GM13976 (cell line): ENCODE results near the gene YBX2.

Experiments
- DNase-seq: peaks from one replicate; pipeline ENCODE4 v3.0.0; 2012; ENCODE audit warnings: low spot score
- CTCF ChIP-seq: IDR thresholded peaks from 2 replicates; pipeline ENCODE4 v1.5.1; 2012; ENCODE audit warnings: borderline replicate concordance, mild to moderate bottlenecking; ENCODE audit not compliant: insufficient read depth; ENCODE audit errors: extremely low read depth, missing control alignments, control extremely low read depth
- in situ Hi-C: fragments of 300-500 bp; cut with MboI; formaldehyde crosslinking; loops from one replicate; pipeline ENCODE4 v1.12.0; 2022; ENCODE audit warnings: low sequenced_read_pairs, mixed read lengths, inconsistent platforms; ENCODE audit not compliant: unreplicated experiment

Gene YBX2

GRCh38 chr17:7243453-7243729 is 51.0 kb downstream of the YBX2 start:
- TF ChIP-seq CTCF, result no peak
- in situ Hi-C loops, result no loop called here
- no peak for DNase-seq

- in situ Hi-C loops, result no loop called here
- peak; percentile 13 for TF ChIP-seq CTCF
- DNase-seq, result peak; percentile 91
These were observed 51.6 kb downstream of the YBX2 start for GRCh38 chr17:7242717-7243452.

GRCh38 chr17:7241783-7242716 is 52.4 kb downstream of the YBX2 start, which contains the start of gene GABARAP:
Gene GABARAP, minus strand, starts transcription at chr17:7242449. Its CDS starts 119 bp downstream, at chr17:7242330.
- peak; percentile 81 for DNase-seq
- in situ Hi-C loops, result no loop called here
- TF ChIP-seq CTCF, result no peak

GRCh38 chr17:7241090-7241733 is 53.2 kb downstream of the YBX2 start:
- in situ Hi-C loops, result no loop called here
- TF ChIP-seq CTCF, result no peak
- no peak for DNase-seq

GRCh38 chr17:7240375-7240774 is 54.1 kb downstream of the YBX2 start:
- no peak for TF ChIP-seq CTCF
- in situ Hi-C loops, result no loop called here
- no peak for DNase-seq
